ENCODE measurements around the gene ITIH2.

ITIH2 gene

DNA sequence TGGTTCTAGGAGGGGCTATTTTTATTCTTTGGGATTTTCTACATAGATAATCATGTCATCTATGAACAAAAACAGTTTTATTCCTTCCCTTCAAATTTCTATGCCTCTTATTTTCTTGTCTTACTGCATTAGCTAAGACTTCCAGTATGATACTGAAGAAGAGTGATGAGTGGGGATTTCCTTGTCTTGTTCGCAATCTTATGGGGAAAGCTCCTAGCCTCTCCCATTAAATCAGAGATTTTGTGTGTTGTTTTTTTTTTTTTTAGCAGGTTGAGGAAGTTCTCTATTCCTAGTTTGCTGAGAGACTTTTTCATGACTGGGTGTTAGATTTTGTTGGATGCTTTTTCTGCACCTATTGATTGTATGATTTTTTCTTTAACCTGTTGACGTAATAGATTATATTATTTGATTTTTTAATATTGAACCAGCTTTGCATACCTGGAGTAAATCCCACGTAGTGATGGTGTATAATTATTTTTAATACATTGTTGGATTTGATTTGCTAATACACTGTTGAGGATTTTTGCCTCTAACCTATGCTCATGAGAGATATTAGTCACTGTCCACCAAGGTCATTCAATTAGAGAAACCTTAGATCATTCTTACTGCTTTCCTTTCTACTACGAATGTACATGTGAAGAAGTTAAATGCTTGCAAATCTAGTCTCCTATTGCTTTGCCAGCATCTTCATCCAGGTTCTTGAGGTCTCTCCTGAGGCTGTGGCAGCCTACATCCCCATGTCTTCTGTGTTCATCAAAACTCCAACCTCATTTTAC, 91.3 kb downstream of the ITIH2 start:
- DNase-seq (ENCODE audit: low read depth, low spot score), result no peak

- DNase-seq (ENCODE audit: low read depth, low spot score), result no peak
Measured at GRCh38 chr10:7795605-7796004, 92.5 kb downstream of the ITIH2 start.

GRCh38 chr10:7797582-7797981, 94.5 kb downstream of the ITIH2 start:
- DNase-seq (ENCODE audit: low read depth, low spot score), result no peak

Measured in activated naive CD8-positive, alpha-beta T cell treated with anti-CD3 and anti-CD28 coated beads, Interleukin-2, amount 50 U/mL, for 16 hours (primary cell).